MV-4-11 (cell line): ENCODE measurements around the gene WDR18.

ENCODE experiments used
- DNase-seq: peaks from one replicate; lab custom pipeline; 2025; lab: John Stamatoyannopoulos, UW

WDR18 gene

GRCh38 chr19:1042689-1043511 lies 58.8 kb downstream of the WDR18 start:
- DNase-seq: no peak
